A673 (cell line): Measurements from ENCODE around the gene LY6G5C. TPM values are rescaled to one million over a fixed set of nuclear protein-coding genes. Genes with fewer than 3 reads are reported as not detected.

ENCODE experiments used
- BruUV-seq: library from RNA; stranded (reverse); fragments of 400-500 nt; replicated peaks from 2 replicates; lab custom pipeline; 2021; lab: Mats Ljungman, UMichigan
- CTCF ChIA-PET: fragments of 300-600 bp; sonication (Branson Sonifier 250); formaldehyde crosslinking; loops from one replicate; lab custom pipeline; 2022; ENCODE audit warnings: antibody characterized with exemption; lab: Charles Lee
- POLR2A ChIA-PET: fragments of 300-600 bp; sonication (Branson Sonifier 250); formaldehyde crosslinking; loops from one replicate; lab custom pipeline; 2022; ENCODE audit warnings: antibody characterized with exemption; ENCODE audit not compliant: low non-redundant PET; lab: Charles Lee
- DNase-seq: peaks from one replicate; pipeline ENCODE4 v3.0.0-alpha.2; 2015; ENCODE audit warnings: low spot score
- H3K27ac ChIP-seq: fragments of 200-600 bp; sonication (generic); 2 replicates; pipeline ENCODE4 v1.5.1; 2016; ENCODE audit warnings: mixed run types, low read depth, mild to moderate bottlenecking, mixed read lengths, antibody characterized with exemption, low read length; ENCODE audit not compliant: poor library complexity, severe bottlenecking
- H3K27me3 ChIP-seq: fragments of 200-600 bp; sonication (generic); replicated peaks from 2 replicates; pipeline ENCODE4 v1.6.1; 2017; ENCODE audit warnings: mixed run types, low read depth, mild to moderate bottlenecking, mixed read lengths, antibody characterized with exemption, low read length; ENCODE audit not compliant: insufficient read depth, poor library complexity
- H3K36me3 ChIP-seq: fragments of 200-600 bp; sonication (generic); 2 replicates; pipeline ENCODE4 v1.6.1; 2016; ENCODE audit warnings: mixed run types, mild to moderate bottlenecking, mixed read lengths, antibody characterized with exemption, low read length; ENCODE audit not compliant: insufficient read depth, poor library complexity, severe bottlenecking
- H3K4me1 ChIP-seq: fragments of 200-600 bp; sonication (generic); 2 replicates; pipeline ENCODE4 v1.6.1; 2017; ENCODE audit warnings: mixed run types, mild to moderate bottlenecking, mixed read lengths, antibody characterized with exemption, low read length; ENCODE audit not compliant: insufficient read depth, poor library complexity, severe bottlenecking
- H3K4me3 ChIP-seq: fragments of 200-600 bp; sonication (generic); 2 replicates; pipeline ENCODE4 v1.5.1; 2016; ENCODE audit warnings: low read depth, mixed run types, mild to moderate bottlenecking, mixed read lengths, low read length; ENCODE audit not compliant: poor library complexity, severe bottlenecking
- H3K9me3 ChIP-seq: fragments of 200-600 bp; sonication (generic); 2 replicates; pipeline ENCODE4 v1.6.1; 2016; ENCODE audit warnings: mixed run types, low read depth, mild to moderate bottlenecking, mixed read lengths, antibody characterized with exemption, low read length; ENCODE audit not compliant: poor library complexity, severe bottlenecking
- EZH2 ChIP-seq: fragments of 200-600 bp; sonication (generic); IDR thresholded peaks from 2 replicates; pipeline ENCODE4 v1.6.1; 2017; ENCODE audit warnings: borderline replicate concordance, low read depth, mild to moderate bottlenecking, mixed read lengths, antibody characterized with exemption, low read length; ENCODE audit not compliant: poor library complexity, severe bottlenecking
- intact Hi-C: fragments of 100-400 bp; cut with micrococcal nuclease; formaldehyde crosslinking; loops from one replicate; pipeline ENCODE4 v1.10.0; 2022; ENCODE audit not compliant: unreplicated experiment
- total RNA-seq: library from RNA; stranded (reverse); gene quantifications from 2 replicates; pipeline ENCODE4 v1.2.3, GENCODE V29; 2021
- TF ChIP-seq, protein P1 (sequence below): fragments of 300-800, 200-600 bp; sonication (generic); conservative IDR thresholded peaks from 2 replicates; pipeline ENCODE4 v1.5.1; 2017; ENCODE audit warnings: low read depth, mild to moderate bottlenecking, antibody characterized with exemption, low read length, moderate library complexity, mixed read lengths

Gene LY6G5C
- total RNA-seq, 1 experiment from 2014 or later, result 6.8 TPM

DNA sequence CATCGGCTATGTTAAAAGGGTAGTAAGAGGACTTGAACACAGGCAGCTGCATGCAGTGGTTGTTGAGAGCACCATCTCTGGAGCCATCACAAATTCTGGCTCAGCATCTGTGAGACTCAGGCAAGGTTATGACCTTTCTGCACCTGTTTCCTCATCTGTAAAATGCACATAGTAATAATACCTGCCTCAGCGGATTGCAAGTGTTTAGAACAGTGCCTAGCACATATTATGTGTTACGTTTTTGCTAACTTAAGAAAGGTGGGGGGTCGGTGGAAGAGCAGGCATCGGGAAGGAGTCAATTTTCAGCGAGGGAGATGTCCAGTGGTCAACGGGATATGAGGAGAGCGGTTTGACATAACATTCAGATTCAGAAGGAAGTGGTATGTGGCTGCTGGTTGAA is 2.9 kb downstream of the LY6G5C start:
- BruUV-seq, result no TSS peak
- no peaks in the 10 kb centered on the region for H3K36me3 ChIP-seq
- H3K4me1 ChIP-seq, result no peaks in the 10 kb centered on the region
- no peaks in the 10 kb centered on the region for H3K27me3 ChIP-seq
- no peaks in the 10 kb centered on the region for H3K9me3 ChIP-seq
- ChIA-PET CTCF (no interaction called here), POLR2A (no interaction called here)
- no peak overlapping the region for H3K4me3 ChIP-seq
- DNase-seq, result no peak
- TF ChIP-seq EZH2, result no peak
- TF ChIP-seq, protein P1, sequence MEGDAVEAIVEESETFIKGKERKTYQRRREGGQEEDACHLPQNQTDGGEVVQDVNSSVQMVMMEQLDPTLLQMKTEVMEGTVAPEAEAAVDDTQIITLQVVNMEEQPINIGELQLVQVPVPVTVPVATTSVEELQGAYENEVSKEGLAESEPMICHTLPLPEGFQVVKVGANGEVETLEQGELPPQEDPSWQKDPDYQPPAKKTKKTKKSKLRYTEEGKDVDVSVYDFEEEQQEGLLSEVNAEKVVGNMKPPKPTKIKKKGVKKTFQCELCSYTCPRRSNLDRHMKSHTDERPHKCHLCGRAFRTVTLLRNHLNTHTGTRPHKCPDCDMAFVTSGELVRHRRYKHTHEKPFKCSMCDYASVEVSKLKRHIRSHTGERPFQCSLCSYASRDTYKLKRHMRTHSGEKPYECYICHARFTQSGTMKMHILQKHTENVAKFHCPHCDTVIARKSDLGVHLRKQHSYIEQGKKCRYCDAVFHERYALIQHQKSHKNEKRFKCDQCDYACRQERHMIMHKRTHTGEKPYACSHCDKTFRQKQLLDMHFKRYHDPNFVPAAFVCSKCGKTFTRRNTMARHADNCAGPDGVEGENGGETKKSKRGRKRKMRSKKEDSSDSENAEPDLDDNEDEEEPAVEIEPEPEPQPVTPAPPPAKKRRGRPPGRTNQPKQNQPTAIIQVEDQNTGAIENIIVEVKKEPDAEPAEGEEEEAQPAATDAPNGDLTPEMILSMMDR, result no peak
- H3K27ac ChIP-seq, result no peak overlapping the region
- intact Hi-C loops, result no loop called here

DNA sequence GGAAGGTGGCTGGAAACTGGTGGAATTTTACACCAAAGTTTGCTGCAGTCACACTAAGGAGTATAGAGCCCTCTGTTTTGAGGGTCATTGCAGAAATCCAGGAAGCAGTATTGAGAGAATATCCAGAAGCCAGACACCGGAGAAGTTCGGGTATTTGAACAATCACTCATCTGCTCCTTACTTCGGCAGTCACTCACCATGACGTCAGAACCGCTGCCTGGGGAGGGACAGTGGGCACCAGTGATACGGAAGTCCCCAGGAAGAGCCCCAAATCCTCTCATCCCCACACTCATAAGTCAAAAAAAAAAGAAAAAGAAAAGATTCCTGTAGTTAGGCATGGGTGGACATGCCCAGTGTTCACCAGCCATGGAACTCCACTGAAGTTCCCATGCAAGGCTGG is 4.0 kb downstream of the LY6G5C start:
- DNase-seq, result no peak
- BruUV-seq, result no TSS peak
- ChIA-PET CTCF (no interaction called here), POLR2A (no interaction called here)
- Histone ChIP-seq H3K4me3 (no peak overlapping the region), H3K27me3 (no peaks in the 10 kb centered on the region), H3K36me3 (peaks cover 3% of the 10 kb centered on the region), H3K9me3 (no peaks in the 10 kb centered on the region), H3K4me1 (no peaks in the 10 kb centered on the region), H3K27ac (no peak overlapping the region)
- intact Hi-C loops, result no loop called here
- TF ChIP-seq, protein P1, result no peak
- TF ChIP-seq EZH2, result no peak

DNA sequence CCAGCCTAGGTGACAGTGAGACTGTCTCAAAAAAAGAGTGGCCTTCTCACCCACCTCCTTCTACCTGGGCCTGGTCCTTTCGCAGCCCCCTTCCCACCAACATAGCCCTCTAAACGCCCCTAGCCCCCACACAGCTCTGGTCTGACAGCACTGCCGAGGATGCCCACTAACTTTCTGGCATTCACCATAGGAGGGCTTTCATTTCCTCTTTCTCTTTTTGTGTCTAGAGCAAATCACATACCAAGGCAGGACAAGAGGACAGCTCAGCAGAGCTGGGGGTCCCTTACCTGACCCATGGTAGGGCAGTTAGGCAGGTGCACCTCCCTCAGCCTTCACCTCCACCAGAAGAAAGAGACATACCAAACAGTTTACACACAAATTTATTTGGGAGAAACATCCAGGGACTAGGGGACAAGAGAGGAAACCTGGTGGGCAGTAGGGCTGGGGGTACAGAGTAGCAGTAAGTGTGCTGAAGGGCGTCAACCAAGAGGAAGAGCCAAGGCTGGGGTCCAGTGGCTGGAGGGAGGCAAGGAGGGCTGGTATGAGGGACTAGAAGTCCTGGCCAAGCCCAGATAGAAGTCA is 4.5 kb downstream of the LY6G5C start:
- POLR2A ChIA-PET, result no interaction called here
- Histone ChIP-seq H3K27me3 (no peaks in the 10 kb centered on the region), H3K4me1 (no peaks in the 10 kb centered on the region), H3K9me3 (no peaks in the 10 kb centered on the region), H3K4me3 (no peak overlapping the region), H3K27ac (no peak overlapping the region), H3K36me3 (peaks cover 8% of the 10 kb centered on the region)
- BruUV-seq, result no TSS peak
- CTCF ChIA-PET, result no interaction called here
- DNase-seq, result no peak
- TF ChIP-seq, protein P1, result no peak
- TF ChIP-seq EZH2, result no peak
- intact Hi-C loops, result no loop called here
